ENCODE results near the gene NQO2.
"Not testable (repeated sequence)": the region's sequence is repeated elsewhere in the genome, so short reads cannot be mapped to it uniquely, and the experiment has no call there.

DNA sequence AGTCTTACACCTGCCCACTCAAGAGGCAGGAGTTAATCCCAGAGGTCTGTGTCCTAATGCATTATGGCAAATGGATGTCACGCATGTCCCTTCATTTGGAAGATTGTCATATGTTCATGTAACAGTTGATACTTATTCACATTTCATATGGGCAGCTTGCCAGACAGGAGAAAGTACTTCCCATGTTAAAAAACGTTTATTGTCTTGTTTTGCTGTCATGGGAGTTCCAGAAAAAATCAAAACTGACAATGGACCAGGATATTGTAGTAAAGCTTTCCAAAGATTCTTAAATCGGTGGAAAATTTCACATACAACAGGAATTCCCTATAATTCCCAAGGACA, 55.4 kb downstream of the NQO2 start:
- TF ChIP-seq, protein P1, sequence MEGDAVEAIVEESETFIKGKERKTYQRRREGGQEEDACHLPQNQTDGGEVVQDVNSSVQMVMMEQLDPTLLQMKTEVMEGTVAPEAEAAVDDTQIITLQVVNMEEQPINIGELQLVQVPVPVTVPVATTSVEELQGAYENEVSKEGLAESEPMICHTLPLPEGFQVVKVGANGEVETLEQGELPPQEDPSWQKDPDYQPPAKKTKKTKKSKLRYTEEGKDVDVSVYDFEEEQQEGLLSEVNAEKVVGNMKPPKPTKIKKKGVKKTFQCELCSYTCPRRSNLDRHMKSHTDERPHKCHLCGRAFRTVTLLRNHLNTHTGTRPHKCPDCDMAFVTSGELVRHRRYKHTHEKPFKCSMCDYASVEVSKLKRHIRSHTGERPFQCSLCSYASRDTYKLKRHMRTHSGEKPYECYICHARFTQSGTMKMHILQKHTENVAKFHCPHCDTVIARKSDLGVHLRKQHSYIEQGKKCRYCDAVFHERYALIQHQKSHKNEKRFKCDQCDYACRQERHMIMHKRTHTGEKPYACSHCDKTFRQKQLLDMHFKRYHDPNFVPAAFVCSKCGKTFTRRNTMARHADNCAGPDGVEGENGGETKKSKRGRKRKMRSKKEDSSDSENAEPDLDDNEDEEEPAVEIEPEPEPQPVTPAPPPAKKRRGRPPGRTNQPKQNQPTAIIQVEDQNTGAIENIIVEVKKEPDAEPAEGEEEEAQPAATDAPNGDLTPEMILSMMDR (conservative IDR thresholded peaks at IDR 0.05 in 1 of 2, IDR thresholded peaks at IDR 0.05 in 1 of 2; ENCODE audit: low read depth in 1 of 2, low read length in 2 of 2): not testable (repeated sequence)
- not testable (repeated sequence) for TF ChIP-seq EZH2 (IDR thresholded peaks at IDR 0.05; ENCODE audit: low read length, missing control alignments)

All from fibroblast of lung (primary cell).